Measurements from ENCODE around the gene DPYD.

Gene DPYD

DNA sequence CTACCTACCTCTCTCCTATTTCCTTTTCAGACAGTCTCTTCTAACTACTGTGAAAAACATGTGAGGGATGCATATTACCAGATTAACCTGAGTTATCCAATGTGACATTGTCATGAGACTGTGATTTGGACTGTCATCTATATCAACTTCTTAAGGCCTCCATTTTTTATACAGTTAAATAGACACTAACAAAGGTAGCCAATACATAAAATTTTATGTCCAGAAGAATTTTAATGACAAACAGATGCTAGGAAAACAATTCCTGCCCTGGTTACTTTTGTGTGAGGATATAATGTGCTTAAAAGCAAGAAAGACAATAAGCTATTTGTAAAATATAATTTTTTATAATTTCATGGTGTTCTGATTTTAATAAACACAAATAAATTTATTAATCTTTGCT lies 136.2 kb downstream of the DPYD start:
- DNase-seq (ENCODE audit: low spot score): no peak

DNA sequence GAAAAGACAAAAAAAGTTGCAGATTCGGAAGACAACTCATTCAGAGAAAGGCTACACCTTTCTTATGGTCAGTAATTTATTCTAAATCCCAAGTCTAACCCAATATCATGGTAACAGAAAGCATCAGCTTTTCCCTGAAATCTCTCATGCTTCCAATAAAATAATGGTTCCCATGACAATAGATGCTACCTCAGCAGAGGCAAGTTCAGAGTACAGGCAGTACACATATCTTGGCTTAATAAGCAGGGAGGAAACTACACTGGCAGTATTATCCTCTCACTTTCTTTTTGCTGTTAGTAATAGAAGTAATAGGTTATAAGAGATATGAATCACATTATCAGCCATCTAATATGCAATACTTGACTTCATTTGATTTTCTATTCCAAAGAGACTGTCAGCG lies 137.1 kb downstream of the DPYD start:
- no peak for DNase-seq (ENCODE audit: low spot score)

- no peak for DNase-seq (ENCODE audit: low spot score)
These were observed 139.0 kb downstream of the DPYD start for GRCh38 chr1:97781762-97782337.

DNA sequence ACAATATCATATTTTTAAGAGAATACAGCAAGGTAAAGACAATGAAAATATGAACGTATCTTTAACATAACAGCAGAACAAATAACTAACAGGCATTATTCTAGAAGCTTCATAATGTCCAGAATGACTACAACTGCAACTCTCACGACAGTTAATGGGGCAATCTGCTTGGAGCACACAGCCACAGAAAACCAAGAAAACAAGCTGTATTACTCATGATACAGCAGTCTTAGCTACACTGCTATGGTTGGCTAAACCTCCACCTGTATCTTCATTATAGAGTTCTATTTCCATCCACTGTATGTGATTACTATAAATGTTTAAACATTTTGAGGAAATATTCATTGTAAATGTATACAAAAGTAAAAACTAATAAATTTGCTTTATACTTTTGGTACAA lies 139.9 kb downstream of the DPYD start:
- no peak for DNase-seq (ENCODE audit: low spot score)

DNA sequence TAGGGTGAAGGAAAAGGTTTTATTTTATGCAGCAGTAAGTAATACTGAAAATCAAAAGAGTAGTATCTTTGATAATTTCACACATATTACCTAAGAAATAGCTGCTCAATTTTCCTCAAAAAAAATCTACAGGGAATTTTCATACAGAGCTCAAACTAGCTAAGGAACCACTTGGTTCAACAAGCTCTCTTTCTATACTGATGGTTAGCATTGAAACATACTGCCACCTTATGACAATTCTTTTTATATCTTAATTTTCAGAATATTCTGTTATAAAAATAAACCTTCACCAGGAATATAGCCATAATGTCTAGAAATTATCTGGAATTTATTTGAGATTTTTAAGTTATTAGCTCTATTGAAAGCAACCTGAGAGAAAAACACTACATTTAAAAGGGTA lies 142.1 kb downstream of the DPYD start:
- no peak for DNase-seq (ENCODE audit: low spot score)

- no peak for DNase-seq (ENCODE audit: low spot score)
These were observed 150.5 kb downstream of the DPYD start for GRCh38 chr1:97770376-97770775.

- DNase-seq (ENCODE audit: low spot score): no peak
These were observed 153.5 kb downstream of the DPYD start for GRCh38 chr1:97767381-97767780.

- no peak for DNase-seq (ENCODE audit: low spot score)
These were observed 155.8 kb downstream of the DPYD start for GRCh38 chr1:97764991-97765390.

DNA sequence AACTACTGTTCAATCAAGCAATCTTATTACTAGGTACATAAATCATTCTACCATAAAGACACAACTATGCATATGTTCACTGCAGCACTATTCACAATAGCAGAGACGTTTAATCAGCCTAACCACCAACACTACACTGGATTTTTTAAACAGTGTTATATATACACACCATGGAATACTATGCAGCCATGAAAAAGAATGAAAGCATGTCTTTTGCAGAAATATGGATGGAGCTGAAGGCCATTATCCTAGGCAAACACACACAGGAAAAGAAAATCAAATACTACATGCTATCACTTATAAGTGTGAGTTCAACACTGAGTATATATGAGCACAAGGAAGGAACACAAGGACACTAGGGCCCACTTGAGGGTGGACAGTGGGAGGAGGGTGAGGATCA lies 159.2 kb downstream of the DPYD start:
- no peak for DNase-seq (ENCODE audit: low spot score)

DNA sequence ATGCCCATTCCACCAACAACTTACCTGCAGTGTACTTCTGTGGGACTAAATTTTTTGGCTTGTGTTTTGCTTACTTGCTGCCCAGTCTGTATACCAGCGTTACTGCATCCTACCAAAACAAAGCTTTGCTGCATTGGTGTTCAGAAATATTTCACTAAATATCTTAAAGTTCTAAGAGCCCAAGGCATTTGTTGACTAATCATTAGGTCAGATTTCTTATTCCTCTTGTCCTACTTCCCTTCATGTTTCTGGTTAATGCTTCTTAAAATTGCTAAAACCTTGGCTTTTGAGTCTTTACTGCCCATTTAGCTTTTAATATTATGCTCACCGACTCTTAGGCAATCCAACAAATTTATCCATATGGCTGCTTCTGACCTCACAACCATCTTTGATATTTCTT lies 161.8 kb downstream of the DPYD start:
- DNase-seq (ENCODE audit: low spot score): no peak

DNA sequence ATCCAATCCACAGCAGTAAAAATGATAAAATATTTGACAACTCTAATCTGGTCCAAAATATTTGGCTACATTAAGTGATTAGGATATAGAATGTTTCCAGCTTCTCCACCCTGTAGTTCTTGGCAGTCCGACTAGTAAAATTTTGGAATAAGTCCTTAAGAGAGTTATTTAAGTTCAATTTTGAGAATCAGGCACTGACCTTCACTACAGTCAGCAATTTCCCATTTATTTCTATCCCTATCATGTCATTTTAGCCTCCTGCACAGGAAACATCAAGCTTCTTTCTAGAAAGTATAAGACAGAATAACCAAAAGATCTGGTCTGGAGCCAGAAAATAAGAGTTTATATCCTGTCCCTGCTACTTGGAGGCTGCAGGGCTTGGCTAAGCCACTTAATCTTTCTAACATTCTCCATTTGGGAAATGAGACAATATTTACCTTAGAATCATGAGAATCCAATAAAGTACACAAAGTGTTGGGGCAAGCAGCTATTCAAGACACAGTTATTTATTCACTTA lies 162.2 kb downstream of the DPYD start:
- no peak for DNase-seq (ENCODE audit: low spot score)

DNA sequence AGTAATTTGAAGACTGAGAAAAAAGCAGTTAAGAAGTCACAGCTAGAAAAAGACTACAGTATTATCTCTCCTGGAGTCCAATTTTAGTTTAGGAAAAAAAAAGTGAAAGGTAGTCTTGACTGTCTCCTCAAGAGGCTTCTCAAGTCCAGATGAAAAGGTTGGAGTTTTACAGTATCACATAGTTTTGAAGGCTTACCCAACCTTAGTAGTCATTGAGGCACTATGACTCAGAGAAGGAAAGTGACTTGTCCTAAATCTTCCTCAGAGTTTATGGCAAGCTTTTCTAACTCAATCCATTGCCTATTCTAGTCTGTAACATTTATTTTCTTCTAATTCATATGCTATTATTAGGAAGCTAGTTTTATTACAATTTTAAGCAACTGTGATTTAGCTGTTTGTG lies 174.9 kb downstream of the DPYD start:
- DNase-seq (ENCODE audit: low spot score): no peak

- no peak for DNase-seq (ENCODE audit: low spot score)
These were observed 175.9 kb downstream of the DPYD start for GRCh38 chr1:97744977-97745376.

- DNase-seq (ENCODE audit: low spot score): no peak
These were observed 177.7 kb downstream of the DPYD start for GRCh38 chr1:97743129-97743528.

GRCh38 chr1:97740891-97741290 lies 179.9 kb downstream of the DPYD start:
- no peak for DNase-seq (ENCODE audit: low spot score)

DNA sequence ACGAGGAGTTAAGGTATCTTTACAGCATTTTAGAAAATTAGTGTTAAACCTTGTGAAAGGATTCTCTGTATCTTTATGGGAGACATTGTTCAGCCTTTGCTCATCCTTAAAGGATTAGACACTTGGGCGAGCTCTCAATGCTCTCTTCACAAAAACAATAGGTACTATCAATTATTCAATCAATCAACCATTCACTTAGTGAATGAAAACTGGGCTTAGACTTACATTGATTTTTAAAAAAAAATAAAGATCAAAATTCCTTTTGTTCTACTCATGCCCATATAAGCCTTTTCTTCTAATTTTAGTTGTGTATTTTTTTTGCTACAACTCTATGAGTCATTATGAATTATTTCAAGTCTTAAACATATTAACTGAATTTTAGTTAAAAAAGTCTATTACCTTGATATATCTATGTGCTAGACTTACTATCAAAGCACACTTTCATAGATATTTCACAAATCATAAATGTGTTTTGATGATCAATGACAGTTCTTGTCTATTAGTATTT lies 181.2 kb downstream of the DPYD start:
- no peak for DNase-seq (ENCODE audit: low spot score)

DNA sequence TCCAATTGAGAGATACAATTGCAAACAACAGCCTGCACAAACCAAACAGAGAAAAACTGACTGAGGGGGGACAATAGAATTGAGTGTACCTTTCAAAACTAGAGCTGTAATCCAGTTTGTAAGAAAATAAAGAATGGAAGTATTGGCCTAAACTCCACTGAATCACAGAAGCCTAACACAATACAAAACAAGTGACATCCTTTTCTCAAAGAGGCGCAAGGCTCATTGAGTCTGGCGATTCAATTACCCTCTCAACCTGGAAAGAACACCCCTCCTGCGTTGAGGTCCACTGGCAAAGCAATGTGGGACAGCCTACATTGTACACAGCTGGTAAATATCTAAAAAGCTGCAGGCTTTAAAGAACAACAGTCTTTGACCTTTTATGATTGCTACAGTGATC lies 182.6 kb downstream of the DPYD start:
- DNase-seq (ENCODE audit: low spot score): no peak

DNA sequence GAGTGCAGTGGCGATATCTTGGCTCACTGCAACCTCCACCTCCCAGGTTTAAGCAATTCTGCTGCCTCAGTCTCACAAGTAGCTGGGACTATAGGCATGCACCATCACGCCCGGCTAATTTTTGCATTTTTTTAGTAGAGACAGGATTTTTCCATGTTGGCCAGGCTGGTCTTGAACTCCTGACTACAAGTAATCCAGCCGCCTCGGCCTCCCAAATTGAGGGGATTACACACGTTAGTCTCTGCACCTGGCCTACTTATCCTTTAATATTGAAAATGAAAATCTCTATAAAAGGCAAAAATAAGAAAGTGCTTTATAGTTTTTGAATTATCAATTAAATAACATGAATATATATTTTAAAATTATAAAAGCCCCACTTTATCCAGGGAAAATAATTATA lies 190.6 kb downstream of the DPYD start:
- DNase-seq (ENCODE audit: low spot score): no peak

GRCh38 chr1:97728436-97728835 lies 192.4 kb downstream of the DPYD start:
- DNase-seq (ENCODE audit: low spot score): no peak

GRCh38 chr1:97727029-97727428 lies 193.8 kb downstream of the DPYD start:
- DNase-seq (ENCODE audit: low spot score): no peak

DNA sequence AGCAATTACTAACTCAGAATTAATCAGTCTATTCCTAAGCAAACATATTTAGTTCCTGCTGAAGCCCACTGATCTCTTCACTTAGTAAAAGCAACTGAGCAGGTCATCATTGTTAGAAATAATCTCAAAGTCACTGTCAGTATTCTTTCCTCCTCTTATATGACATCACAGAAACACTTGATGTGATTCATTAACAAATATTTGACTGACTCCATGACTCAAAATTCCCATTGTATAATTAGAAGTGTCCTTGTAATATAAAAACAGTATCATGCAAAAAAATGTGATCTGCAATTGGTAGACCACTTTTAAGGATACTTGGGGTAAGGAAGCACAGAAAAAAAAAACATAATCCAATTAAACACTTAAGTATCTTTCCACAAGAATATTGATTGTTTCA lies 194.4 kb downstream of the DPYD start:
- no peak for DNase-seq (ENCODE audit: low spot score)

- no peak for DNase-seq (ENCODE audit: low spot score)
These were observed 199.6 kb downstream of the DPYD start for GRCh38 chr1:97721221-97721620.

DNA sequence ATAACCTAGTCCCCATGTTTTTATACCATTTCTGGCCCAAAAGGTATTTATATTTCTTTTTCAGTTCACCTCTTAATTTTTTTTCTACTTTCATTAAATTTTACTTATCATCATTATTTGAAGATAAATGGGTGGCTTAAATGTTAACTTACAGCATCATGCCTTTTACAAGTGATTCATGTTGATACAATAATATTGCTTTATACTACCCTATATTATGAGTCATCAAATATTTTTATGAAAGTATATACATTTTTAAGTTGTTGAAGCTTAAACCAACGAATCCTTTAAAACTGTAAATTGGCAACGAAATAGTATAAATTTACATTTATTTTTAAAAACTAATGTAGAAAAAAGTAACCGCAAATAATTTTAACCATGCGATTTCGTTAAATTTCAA lies 207.9 kb downstream of the DPYD start:
- DNase-seq (ENCODE audit: low spot score): no peak

DNA sequence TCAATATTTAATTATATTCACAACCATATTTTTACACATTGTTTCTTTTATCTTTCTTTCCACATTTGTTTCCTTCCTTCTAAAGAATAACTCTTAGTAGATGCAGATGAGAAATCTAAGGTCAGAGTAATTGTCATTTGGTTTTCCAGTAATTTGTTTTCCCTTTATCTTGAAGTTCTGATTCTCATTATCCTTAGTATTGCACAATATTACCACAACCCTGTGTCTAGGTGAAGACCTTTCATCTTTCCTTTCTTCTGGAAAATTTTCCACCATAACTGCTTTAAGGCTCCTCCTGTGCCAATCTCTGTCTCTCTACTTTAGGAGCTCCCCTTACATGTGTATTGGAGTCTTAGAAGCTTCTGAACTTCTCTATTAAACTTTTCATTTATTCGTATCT lies 209.0 kb downstream of the DPYD start:
- DNase-seq (ENCODE audit: low spot score): no peak

DNA sequence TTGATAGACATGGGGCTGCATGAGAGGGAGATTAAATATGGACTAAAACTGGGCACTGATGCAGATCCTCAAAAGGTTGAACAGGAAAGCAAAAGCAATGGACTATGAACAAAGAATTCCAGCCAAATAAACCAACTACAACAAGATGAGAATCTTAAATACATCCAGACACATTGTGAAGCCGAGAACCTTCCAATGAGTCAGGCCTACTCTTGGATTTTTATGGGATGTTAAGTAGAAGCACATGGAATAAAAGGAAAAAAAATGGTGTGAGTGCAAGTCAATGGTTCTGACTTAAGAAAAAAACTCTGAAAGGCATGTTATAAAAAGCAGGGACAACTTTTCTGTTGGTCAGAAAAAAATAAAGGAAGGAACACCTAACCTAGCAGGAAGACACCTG lies 227.2 kb downstream of the DPYD start:
- no peak for DNase-seq (ENCODE audit: low spot score)

Data from cerebellar cortex (tissue), 1 donor.